Pons (tissue), 1 donor: ENCODE data around the gene SLC30A7.
"Not testable (repeated sequence)": the region's sequence is repeated elsewhere in the genome, so short reads cannot be mapped to it uniquely, and the experiment has no call there.

Experiments used
- DNase-seq: peaks from one replicate; pipeline ENCODE4 v3.0.0-alpha.2; 2016; ENCODE audit warnings: low spot score

SLC30A7 gene

GRCh38 chr1:100895540-100896480 is at the start of gene SLC30A7:
Gene SLC30A7 (plus strand): TSS chr1:100896090. CDS start chr1:100896263, 173 bp downstream.
- peak; percentile 93 for DNase-seq

DNA sequence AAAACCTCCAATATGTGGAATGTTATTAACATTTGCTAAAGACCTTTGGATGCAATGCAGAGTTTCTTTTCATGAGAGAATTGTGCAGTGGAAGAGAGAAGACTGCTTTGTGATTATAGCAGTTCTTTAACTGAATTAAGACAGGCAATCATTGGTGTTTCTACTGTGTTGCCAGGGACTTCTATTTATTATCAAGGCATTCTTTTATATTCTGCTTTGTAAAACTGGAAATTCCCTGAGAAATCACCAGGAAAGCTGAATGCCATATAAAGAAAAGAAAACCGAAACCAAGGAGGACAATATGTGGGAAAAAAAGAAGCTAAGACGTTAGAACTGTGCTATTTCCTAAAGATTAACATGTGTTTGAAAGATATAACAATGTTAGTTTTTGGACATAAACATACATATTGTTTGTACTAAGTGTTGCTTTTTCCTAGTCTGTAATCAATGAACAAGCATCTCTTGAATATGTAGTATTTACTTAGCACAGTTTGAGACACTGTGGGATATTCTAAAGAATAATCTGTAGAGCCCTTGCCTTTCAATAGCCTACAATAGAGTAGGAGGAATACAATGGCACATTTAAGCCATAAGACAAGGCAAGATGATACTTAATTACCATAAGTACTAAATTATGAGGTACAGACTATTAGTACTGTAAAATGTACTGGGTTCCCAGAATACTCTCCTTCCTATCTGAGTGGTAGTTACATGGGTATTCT is 48.4 kb upstream of the SLC30A7 start:
- DNase-seq: no peak

DNA sequence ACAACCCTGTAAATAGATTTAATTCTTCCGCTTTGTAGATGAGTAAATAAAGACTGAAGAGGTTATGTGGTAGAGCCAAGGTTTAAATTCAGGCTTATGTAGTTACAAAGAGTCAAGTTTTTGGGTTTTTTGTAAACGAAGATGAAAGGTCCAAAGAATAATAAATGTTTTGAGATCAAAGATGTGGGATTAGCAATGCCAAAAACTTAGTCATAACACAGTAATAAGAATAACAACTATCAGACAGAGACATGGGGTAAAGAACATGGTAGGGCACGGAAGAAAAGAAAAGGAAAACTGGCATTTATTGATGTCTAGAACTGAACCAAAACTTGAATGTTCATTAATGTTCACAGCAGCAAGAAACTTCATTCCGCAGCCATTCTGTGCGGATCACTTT is 44.2 kb upstream of the SLC30A7 start:
- no peak for DNase-seq

DNA sequence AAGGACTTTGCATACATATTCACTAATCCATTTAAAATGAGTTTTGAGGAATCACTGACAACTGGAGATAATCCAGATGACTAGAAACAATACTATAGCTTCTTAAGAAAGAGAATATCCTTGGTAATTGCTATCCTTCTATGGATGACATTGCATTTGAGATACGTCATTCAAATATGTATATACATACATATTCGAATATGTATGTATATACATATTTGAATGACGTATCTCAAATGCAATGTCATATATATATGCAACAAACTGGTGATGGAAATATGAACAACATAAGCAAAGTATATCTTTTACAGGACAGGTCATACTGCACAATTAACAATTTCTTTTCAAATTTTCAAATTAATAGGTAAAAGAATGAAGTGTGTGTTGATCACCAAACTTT is 42.9 kb upstream of the SLC30A7 start:
- no peak for DNase-seq

- DNase-seq: not testable (repeated sequence)
Observed at GRCh38 chr1:100855116-100855515, 40.8 kb upstream of the SLC30A7 start.

DNA sequence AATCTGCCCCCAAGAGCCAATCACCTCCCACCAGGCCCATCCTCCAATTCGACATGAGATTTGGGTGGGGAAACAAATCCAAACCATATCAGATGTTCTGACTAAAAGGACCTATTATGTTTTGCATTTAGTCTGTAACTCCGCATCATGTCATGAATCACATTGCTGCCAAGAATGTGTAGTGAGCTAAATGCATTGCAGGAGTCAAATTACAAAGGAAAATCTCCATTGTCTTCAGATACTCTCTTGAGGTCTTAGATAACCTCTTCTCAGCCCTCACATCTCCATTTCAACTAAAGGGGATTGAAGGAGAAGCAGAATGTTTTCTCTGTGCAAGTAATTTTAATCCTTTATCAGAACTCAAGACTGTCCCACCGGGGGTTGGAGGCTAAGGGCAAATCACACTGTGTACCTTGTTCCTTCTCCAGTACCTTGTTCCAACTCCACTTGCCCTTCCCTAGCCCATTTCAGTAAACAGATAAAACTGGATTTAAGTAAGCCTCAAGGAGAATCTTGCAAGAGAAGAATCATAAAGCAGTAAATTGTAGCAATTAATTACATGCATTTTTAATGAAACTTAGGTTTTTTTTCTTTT is 35.4 kb upstream of the SLC30A7 start:
- no peak for DNase-seq

- DNase-seq: no peak
Observed at GRCh38 chr1:100861379-100861778, 34.5 kb upstream of the SLC30A7 start.

- DNase-seq: no peak
Observed at GRCh38 chr1:100862591-100862990, 33.3 kb upstream of the SLC30A7 start.

DNA sequence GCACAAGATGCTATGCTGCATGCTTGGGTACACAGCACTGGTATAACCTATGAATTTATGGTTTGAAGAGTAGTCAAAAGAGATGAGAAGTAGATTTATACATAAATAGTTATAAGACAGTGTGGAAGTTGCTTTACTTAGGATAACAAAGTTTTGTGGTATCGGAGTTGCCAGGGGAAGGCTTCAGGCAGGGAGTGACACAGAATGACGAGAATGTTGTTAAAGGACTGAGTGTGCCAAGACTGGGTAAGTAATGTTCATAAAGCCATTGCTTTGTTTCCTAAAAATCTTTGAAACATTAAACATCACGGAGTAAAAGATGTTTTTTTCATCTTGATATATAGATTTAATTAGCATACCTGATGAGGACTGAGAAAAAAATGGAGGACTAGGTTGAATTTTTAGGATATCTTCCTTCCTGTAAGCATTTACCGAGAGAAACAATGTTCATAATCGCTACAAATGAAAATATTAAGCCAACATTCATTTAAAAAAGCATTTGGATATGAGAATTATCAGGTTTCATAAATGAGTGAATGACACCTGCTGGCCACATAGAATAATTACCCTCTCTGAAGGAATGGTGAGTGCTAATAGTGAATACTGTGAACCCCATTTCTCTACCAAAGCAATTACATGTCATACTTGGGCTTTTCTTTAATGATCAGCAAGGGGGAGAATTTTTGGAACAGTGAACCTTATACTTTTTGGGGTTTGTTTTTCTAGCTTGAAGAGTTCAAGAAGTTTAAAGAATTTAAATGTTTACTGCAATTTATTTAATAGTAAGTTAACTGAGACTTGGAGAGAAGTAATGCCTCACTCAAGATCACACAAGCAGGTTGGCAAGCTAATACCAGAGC is 29.6 kb upstream of the SLC30A7 start:
- DNase-seq: peak; percentile 31

DNA sequence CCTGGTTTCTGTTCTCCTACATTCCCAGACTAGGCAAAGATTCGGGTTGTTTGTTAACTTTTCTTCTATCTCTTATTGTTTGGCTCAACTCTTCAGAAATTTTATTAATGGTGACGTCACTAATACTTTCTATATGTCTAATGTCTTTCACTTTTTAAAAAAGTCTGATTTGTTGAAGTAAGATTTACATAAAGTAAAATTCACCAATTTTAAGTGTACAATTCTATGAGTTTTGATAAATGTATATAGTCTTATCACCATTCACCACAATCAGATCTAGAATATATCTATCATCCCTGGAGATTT is 29.0 kb upstream of the SLC30A7 start:
- no peak for DNase-seq

DNA sequence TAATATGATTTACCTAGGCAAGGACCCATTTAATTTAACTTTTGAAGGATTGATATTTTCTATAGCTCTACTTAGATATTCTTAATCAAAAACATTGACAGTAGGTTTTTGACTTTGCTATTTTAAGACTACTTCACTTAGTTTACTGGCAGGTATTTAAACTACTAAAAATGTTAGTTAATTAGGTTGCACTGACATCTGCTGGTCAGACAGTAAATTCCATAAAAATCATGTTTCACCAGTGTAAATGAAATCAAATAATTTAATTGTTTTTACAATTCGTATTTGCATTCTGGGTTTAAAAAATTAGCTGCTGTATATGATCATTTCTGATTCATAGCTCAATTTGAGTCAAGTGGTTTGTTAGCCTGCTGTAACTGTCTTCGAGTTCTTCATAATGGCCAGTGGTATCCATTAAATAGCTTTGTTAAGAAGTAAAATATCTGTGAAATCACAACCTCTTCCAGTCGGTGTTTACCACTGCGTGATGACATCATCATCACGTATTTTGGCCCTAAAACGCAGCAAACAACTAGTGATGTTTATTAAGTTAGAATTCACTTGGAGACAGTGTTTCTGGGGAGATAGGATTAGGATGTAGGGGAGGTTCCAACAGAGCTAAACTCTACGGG is 27.4 kb upstream of the SLC30A7 start:
- peak; percentile 56 for DNase-seq

- DNase-seq: no peak
Observed at GRCh38 chr1:100869996-100870395, 25.9 kb upstream of the SLC30A7 start.

DNA sequence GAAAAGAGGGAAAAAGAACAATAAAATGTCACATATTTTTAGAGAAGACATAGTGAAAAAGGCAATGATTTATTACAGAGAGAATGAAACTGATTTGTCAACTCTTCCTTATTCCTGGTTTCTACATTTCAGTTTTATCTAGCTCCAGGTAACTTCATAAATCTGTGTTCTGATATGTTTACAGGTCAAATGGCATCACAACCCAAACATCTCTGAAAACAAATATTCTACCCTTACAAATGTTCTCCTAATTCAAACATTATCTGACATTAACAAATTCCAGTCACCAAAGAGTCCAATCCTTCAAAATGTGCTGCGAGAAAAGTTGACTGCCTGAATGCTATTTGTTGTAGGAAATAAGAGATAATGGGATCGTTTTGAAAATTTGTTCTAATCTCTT is 21.5 kb upstream of the SLC30A7 start:
- DNase-seq: no peak

DNA sequence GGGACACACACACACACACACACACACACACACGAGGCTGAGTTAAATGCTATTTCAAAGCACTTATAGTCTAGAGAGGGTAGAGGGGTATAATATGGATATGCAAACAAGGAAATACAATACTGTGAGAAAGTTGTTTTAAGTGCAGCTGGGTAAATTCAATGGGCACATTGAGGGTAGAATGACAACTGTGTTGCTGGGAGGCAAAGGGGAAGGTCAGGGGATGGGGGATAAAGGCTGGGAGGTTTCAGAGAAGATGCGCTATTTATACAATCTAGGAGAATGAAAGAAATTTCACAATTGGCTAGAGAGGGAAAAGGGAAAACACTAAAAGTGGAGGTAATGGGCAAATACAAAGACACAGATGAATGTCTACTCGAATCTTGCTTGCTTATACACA is 20.7 kb upstream of the SLC30A7 start:
- no peak for DNase-seq

- no peak for DNase-seq
Observed at GRCh38 chr1:100876291-100876690, 19.6 kb upstream of the SLC30A7 start.

GRCh38 chr1:100879422-100879821 is 16.5 kb upstream of the SLC30A7 start:
- DNase-seq: no peak

- DNase-seq: no peak
Observed at GRCh38 chr1:100881687-100882086, 14.2 kb upstream of the SLC30A7 start.

GRCh38 chr1:100882698-100883097 is 13.2 kb upstream of the SLC30A7 start:
- no peak for DNase-seq

GRCh38 chr1:100883963-100884362 is 11.9 kb upstream of the SLC30A7 start:
- DNase-seq: peak; percentile 22

DNA sequence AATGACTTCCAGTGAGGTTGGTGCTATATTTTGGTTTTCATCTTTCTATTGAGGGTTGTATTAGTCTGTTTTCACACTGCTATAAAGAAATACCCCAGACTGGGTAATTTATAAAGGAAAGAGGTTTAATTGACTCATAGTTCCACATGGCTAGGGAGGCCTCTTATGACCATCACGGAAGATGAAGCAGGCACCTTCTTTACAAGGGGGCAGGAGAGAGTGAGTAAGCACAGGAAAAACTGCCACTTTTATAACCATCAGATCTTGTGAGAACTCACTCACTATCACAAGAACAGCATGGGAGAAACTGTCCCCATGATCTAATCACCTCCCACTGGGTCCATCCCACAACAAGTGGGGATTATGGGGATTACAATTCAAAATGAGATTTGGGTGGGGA is 6.9 kb upstream of the SLC30A7 start:
- DNase-seq: not testable (repeated sequence)

- DNase-seq: not testable (repeated sequence)
Observed at GRCh38 chr1:100889869-100890482, 5.9 kb upstream of the SLC30A7 start.
